HG03439 (cell line): Measurements from ENCODE around the gene UGT1A10.

Experiments used
- ATAC-seq: cut with Tn5 transposase; IDR thresholded peaks from one replicate; pipeline ENCODE4 v1.9.1; 2021; ENCODE audit warnings: mild to moderate bottlenecking, moderate library complexity; ENCODE audit not compliant: unreplicated experiment

The UGT1A10 gene

DNA sequence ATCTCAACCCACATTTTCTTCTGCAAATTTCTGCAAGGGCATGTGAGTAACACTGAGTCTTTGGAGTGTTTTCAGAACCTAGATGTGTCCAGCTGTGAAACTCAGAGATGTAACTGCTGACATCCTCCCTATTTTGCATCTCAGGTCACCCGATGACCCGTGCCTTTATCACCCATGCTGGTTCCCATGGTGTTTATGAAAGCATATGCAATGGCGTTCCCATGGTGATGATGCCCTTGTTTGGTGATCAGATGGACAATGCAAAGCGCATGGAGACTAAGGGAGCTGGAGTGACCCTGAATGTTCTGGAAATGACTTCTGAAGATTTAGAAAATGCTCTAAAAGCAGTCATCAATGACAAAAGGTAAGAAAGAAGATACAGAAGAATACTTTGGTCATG is 131.8 kb downstream of the UGT1A10 start:
- no peak for ATAC-seq

- no peak for ATAC-seq
Observed at GRCh38 chr2:233769260-233769659, 133.0 kb downstream of the UGT1A10 start.

DNA sequence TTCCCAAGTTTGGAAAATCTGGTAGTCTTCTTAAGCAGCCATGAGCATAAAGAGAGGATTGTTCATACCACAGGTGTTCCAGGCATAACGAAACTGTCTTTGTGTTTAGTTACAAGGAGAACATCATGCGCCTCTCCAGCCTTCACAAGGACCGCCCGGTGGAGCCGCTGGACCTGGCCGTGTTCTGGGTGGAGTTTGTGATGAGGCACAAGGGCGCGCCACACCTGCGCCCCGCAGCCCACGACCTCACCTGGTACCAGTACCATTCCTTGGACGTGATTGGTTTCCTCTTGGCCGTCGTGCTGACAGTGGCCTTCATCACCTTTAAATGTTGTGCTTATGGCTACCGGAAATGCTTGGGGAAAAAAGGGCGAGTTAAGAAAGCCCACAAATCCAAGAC is 135.9 kb downstream of the UGT1A10 start:
- no peak for ATAC-seq

DNA sequence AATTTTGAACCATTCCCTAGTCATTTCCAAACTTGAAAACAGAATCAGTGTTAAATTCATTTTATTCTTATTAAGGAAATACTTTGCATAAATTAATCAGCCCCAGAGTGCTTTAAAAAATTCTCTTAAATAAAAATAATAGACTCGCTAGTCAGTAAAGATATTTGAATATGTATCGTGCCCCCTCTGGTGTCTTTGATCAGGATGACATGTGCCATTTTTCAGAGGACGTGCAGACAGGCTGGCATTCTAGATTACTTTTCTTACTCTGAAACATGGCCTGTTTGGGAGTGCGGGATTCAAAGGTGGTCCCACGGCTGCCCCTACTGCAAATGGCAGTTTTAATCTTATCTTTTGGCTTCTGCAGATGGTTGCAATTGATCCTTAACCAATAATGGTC is 136.3 kb downstream of the UGT1A10 start:
- no peak for ATAC-seq

DNA sequence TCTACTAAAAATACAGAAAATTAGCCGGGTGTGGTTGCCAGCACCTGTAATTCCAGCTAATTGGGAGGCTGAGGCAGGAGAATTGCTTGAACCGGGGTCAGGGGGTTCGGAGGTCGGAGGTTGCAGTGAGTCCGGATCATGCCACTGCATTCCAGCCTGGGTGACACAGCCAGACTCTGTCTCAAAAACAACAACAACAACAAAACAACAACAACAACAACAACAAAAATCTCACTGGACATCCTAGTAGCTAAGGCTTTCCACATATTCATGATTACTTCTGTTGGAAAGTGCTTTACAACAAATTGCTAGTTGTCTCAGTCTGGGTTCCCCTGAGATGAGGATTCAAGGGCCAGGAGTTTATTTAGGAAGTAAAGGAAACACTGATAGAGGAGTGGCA is 137.6 kb downstream of the UGT1A10 start:
- ATAC-seq: no peak

DNA sequence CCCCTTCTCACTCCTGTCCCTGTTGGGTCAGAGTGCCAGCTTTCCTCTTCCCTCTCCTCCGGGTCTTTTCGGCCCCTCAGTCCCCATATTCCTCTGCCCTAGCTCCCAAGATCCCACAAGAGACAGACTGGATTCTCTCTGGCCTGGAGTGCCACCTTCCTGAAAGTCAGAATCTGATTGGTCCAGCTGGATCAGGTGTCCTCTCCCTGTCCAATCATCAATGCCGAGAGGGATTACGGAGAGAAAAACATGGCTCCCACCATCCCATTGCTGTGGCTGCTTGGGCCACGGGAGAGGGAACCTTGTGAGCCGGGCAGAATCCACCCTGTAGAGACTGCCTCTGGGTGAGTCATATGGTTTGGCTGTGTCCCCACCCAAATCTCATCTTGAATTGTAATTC is 139.2 kb downstream of the UGT1A10 start:
- ATAC-seq: no peak

DNA sequence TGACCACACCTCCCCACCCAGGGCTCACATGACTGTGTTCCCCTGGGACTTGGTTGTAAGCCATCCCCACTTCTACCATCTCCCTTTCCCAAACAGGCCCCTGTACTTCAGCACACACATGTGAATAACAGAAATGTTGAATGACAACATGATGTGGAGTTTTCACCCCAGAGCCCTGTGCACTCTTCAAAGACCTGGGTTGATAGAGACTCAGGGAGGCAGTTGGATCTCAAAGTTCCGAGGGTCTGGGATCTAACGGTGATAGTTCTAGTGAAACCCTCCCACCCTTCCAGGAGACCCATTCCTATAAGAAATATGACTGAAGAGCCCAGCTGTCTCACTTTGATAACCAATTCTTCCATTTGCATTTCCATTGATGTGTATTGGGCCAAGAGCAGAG is 141.8 kb downstream of the UGT1A10 start, which contains the start of gene MROH2A:
TSS of gene MROH2A (plus strand) at position 301 of the 400 bp plus-strand sequence. CDS start 1,029 bp downstream, outside the sequence.
- ATAC-seq: no peak

- no peak for ATAC-seq
Observed at GRCh38 chr2:233779722-233780121, 143.5 kb downstream of the UGT1A10 start.

DNA sequence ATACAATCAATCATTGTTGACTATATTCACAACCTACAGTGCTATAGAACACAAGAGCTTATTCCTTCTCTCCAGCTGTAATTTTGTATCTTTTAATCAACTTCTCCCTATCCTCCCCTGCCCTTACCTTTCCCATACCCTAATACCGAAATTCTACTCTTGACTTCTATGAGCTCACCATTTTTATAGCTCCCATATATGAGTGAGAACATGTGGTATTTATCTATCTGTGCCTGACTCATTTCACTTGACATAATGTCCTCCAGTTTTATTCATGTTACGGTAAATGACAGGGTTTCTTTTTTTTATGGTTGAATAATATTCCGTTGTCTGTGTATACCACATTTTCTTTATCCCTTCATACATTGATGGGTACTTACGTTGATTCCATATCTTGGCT is 144.5 kb downstream of the UGT1A10 start:
- ATAC-seq: no peak

DNA sequence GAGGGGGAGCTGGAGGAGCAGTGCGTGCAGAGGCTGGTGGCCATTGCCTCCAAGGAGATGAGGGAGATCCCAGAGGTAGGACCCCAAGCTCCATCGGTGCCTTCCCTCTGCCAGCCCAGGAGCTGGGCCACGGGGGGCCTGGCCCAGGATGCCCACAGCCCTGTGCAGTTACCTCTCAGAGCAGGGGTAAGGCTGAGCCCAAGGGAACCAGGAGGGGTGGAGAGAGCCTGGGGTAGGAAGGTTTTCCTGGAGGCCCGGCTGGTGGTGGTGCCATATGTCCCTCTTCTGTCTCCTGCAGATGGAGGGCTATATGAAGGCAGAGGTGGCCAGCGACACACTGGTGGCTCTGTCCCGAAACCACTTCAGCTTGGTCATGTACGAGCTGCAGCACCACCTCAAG is 153.3 kb downstream of the UGT1A10 start:
- no peak for ATAC-seq

DNA sequence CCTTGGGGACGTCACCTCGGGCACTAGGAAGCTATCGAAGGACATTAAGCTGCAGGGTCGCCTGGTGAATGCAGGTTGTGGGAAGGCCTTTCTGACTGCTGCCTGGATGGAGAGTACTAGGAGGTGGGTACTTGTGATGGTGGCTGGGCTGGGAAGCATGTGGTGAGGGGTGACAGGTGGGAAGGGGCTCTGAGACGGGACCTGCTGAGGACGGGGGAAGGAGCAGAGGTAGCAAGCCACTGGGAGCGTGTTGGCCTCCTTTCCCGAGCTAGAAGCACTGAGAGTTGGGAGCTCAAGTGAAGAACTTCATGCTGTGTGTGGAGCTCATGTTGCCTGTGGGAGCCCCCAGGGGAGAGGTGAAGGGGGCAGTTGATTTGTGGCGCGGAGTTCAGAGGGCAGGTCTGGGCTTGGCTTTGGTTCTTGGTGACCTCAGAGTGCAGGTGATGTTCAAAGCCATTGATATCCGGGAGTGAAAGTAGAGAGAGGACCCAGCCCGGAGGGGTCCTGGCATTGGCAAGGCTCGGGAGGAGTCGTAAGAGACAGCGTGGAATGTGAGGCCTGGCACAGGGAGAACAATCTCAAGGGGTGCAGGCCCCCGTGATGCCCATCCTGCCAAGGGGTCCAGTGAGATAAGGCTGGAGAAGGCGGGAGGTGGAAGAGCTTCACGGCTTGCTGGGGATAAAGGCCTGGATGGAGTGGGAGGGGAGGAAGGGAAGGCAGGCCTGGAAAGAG is 155.1 kb downstream of the UGT1A10 start:
- no peak for ATAC-seq

DNA sequence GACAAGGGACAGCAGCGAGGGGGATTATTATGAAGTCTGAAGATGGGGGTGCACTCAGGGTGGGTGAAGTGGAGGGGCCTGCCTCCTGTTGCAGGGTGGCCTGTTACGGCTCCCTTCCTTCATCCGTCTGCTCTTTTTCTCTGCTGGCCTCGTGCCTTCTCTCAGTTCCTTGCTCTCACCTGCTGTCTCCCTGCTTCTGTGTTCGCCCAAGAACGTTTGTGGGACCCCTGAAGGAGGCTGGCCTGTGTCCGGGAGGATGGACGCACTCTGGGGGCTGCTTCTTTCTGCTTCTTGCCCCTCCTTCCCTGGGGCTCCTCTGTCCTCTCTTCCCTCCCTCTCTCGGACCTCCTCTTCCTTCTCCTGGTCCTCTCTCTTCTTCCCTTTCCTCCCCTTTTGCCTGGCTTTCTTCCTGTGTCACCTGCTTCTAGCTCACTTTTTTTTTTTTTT is 155.7 kb downstream of the UGT1A10 start:
- ATAC-seq: no peak

DNA sequence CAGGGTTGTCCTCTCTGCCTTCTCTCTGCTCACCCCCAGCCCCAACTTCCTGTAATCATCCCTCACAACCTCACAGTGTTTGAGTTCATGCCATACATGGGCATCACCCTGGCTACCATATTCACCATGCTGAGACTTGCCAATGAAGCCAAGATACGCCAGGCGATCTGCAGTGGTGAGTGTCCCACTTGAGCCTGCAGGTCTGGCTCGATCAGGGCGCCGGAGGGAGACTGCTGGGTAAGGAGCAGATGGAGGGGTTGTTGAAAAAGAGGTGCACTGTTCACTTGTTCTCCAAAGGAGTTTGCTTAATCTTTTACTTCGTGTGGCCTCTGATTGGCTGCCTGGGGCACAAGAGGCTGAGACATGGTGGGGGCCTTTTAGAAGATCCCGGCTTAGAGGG is 156.5 kb downstream of the UGT1A10 start:
- no peak for ATAC-seq

DNA sequence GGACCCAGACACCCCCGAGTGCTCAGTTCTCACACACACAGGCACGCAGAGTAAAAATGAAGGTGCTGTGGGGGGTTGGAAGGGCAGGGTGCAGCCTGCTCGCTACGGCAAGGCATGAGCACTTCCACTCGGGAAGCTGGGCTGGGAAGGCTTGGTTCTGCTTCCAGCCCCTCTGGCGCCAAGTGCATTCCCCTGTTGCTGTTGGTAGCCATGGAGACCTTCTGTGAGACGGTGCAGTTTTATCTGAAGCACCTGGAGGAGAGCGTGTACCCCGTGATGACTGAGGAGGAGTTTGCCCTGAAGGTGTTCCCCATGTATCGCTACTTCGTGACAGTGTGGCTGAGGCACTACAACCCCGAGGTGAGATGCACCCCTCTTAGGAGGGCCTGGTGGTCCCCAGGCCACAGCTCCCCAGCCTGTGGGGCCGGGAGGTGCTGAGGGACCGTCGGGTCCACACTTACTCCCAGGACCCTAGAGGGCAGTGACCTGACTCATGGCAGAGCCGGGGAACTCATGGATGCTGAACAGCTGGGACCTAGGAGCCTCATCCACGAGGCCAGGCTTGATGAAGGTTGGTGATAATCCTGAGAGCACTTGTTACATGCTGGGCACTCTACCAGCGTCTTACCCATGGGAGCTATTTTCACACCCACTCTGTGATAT is 157.3 kb downstream of the UGT1A10 start:
- ATAC-seq: no peak

DNA sequence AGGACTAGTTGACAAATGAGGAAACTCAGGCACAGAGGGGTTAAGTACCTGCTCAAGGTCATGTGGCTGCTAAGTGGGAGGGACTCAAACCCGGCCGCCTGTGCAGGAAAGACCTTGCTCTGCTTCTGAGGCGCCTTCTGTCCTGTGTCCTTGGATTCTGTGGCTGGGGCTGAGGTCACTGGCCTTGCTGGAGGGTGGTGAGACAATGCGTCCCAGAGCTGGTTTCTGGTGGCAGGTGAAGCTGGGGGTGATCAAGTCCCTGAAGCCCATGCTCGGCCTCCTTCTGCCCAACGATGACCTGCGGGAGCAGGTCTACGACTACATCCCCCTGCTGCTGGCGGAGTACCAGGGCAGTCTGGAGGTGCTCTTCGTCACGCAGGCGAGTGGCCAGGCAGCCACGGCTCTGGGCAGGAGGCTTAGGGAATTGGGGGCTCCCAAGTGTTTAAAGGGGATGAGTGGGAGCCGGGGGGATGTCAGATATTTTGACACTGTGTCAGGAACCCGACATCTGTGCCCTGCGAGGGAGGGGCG is 157.9 kb downstream of the UGT1A10 start:
- no peak for ATAC-seq

GRCh38 chr2:233795735-233796171 is 159.5 kb downstream of the UGT1A10 start:
- no peak for ATAC-seq

DNA sequence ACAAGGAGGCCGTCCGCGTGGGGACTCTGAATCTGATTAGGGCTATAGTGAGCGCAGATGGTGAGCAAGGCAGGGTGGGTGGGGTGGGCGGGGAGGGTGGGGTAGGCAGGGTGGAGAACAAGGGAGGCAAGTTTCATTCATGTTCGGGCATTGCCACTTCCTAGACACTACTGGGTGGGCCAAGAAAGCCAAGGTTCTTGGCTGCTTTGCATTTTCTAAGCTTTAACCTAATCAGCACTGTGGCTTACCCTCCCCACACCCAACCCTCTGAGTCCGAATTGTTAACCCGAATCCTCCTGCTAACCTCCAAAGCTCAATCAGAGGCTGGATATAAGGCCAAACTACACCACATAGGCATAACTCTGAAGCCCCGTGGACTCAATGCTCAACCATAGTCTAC is 160.0 kb downstream of the UGT1A10 start:
- no peak for ATAC-seq

GRCh38 chr2:233798335-233799086 is 162.3 kb downstream of the UGT1A10 start:
- no peak for ATAC-seq

DNA sequence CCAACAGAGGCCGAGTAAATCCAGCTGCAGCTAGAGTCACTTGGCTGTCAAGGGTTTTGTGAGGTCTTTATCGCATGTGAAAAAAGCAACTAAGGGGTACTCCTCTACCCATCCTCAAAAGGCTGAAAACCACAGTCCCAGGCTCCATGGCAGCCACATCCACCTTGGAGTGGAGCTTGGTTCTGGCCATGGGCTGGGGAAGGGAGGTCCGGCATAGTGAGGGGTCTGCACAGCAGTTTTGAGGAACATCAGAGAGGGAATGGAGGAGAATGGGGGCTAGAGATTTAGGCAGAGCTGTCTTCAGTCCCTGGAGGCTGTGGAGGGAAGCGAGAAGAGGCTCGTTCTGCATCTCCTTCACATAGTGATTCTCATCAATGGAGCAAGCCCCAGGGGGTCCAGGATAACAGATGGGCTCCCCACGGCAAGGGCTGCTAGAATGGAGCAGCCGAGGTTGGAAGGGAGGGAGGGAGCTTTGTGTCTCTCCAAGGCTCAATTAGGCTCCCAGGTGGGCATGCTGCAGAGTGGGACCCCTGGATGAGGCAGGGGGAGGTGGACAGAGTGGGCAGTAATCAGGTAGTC is 162.9 kb downstream of the UGT1A10 start:
- no peak for ATAC-seq

GRCh38 chr2:233799716-233800115 is 163.5 kb downstream of the UGT1A10 start:
- no peak for ATAC-seq

GRCh38 chr2:233800208-233800607 is 164.0 kb downstream of the UGT1A10 start:
- ATAC-seq: no peak
